Parathyroid adenoma (tissue), 2 donors: Measurements from ENCODE around the gene GRIK2.
"Not testable (repeated sequence)": the region's sequence is repeated elsewhere in the genome, so short reads cannot be mapped to it uniquely, and the experiment has no call there.

ENCODE experiments used
- H2AFZ ChIP-seq: fragments of 300-600 bp; sonication (generic); one replicate; pipeline ENCODE4 v1.7.0; 2017; ENCODE audit warnings: antibody characterized with exemption, mild to moderate bottlenecking
- H3K27ac ChIP-seq: fragments of 300-600 bp; sonication (generic); one replicate; pipeline ENCODE4 v1.7.0; 2017
- H3K27me3 ChIP-seq: fragments of 300-600 bp; sonication (generic); one replicate; pipeline ENCODE4 v1.7.0; 2017; ENCODE audit warnings: low read length; ENCODE audit not compliant: control insufficient read depth, insufficient read depth
- H3K36me3 ChIP-seq: fragments of 300-600 bp; sonication (generic); one replicate; pipeline ENCODE4 v1.7.0; 2017; ENCODE audit warnings: low read length; ENCODE audit not compliant: control insufficient read depth, insufficient read depth
- H3K4me1 ChIP-seq: fragments of 300-600 bp; sonication (generic); one replicate; pipeline ENCODE4 v1.7.0; 2017; ENCODE audit warnings: control low read depth
- H3K4me2 ChIP-seq: fragments of 300-600 bp; sonication (generic); one replicate; pipeline ENCODE4 v1.7.0; 2017; ENCODE audit warnings: low read length
- H3K4me3 ChIP-seq: fragments of 300-600 bp; sonication (generic); one replicate; pipeline ENCODE4 v1.7.0; 2017; ENCODE audit warnings: low read depth, low read length
- H3K79me2 ChIP-seq: fragments of 300-600 bp; sonication (generic); one replicate; pipeline ENCODE4 v1.7.0; 2017; ENCODE audit warnings: control low read depth
- H3K9ac ChIP-seq: fragments of 300-600 bp; sonication (generic); one replicate; pipeline ENCODE4 v1.7.0; 2017; ENCODE audit warnings: mild to moderate bottlenecking
- H3K9me3 ChIP-seq: fragments of 300-600 bp; sonication (generic); one replicate; pipeline ENCODE4 v1.7.0; 2017; ENCODE audit warnings: low read length; ENCODE audit not compliant: control insufficient read depth
- TF ChIP-seq, protein P1 (sequence below): fragments of 300-600 bp; sonication (generic); IDR thresholded peaks from one replicate; pipeline ENCODE4 v1.7.0; 2017; ENCODE audit warnings: antibody characterized with exemption, mild to moderate bottlenecking
- donor health status: primary hyperparathyroidism.

Gene GRIK2

DNA sequence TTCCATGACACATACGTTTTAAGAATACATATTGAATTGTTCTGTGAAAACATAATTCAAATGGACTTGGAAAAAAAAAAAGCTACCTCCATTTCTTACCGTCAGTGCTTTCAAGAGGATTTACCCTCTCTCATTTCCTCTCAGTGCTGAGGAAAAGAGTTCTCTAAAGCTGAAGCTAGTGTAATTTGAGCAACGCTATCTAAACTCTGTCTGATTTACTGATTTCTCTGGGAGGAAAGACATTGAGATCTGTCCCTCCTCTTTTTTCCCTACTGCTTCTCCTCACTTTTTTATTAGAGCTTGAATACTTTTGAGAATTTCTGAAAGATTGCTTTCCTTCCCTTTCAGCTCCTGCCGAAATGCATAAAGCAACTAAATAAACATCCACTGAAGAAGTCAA is 41.2 kb upstream of the GRIK2 start:
- no peak overlapping the region for H2AFZ ChIP-seq
- H3K9ac ChIP-seq, result no peak overlapping the region

DNA sequence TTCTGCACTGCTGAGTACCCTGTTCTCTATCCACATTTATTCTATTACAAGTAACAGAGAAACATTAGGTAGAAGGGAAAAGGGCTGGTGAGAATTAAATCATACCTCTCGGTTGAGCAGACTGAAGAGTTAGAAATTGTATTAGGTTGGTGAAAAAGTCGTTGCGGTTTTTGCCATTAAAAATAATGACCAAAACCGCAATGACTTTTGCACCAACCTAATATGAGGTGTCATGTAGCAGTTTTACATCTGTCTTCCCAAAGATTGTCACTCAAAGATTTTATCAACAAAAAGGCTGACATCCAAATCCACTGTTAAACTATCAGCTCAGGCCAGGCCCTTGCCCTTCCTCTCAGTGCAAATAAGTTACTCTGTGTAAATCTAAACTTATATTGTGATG is 28.3 kb upstream of the GRIK2 start:
- no peak overlapping the region for H2AFZ ChIP-seq
- no peak overlapping the region for H3K27ac ChIP-seq
- no peaks in the 10 kb centered on the region for H3K4me1 ChIP-seq
- H3K27me3 ChIP-seq, result no peaks in the 10 kb centered on the region
- H3K9me3 ChIP-seq, result no peaks in the 10 kb centered on the region
- no peak overlapping the region for H3K4me2 ChIP-seq
- H3K9ac ChIP-seq, result no peak overlapping the region
- no peaks in the 10 kb centered on the region for H3K79me2 ChIP-seq
- H3K36me3 ChIP-seq, result no peaks in the 10 kb centered on the region
- H3K4me3 ChIP-seq, result no peak overlapping the region
- TF ChIP-seq, protein P1, sequence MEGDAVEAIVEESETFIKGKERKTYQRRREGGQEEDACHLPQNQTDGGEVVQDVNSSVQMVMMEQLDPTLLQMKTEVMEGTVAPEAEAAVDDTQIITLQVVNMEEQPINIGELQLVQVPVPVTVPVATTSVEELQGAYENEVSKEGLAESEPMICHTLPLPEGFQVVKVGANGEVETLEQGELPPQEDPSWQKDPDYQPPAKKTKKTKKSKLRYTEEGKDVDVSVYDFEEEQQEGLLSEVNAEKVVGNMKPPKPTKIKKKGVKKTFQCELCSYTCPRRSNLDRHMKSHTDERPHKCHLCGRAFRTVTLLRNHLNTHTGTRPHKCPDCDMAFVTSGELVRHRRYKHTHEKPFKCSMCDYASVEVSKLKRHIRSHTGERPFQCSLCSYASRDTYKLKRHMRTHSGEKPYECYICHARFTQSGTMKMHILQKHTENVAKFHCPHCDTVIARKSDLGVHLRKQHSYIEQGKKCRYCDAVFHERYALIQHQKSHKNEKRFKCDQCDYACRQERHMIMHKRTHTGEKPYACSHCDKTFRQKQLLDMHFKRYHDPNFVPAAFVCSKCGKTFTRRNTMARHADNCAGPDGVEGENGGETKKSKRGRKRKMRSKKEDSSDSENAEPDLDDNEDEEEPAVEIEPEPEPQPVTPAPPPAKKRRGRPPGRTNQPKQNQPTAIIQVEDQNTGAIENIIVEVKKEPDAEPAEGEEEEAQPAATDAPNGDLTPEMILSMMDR, result no peak

More for the DNA sequence above, 41.2 kb upstream of the GRIK2 start:
- no peaks in the 10 kb centered on the region for H3K9me3 ChIP-seq
- H3K4me2 ChIP-seq, result no peak overlapping the region
- no peaks in the 10 kb centered on the region for H3K79me2 ChIP-seq
- no peak overlapping the region for H3K27ac ChIP-seq
- H3K27me3 ChIP-seq, result no peaks in the 10 kb centered on the region
- no peaks in the 10 kb centered on the region for H3K4me1 ChIP-seq
- TF ChIP-seq, protein P1, result no peak
- H3K4me3 ChIP-seq, result no peak overlapping the region
- H3K36me3 ChIP-seq, result no peaks in the 10 kb centered on the region

- TF ChIP-seq, protein P1, result no peak
- Histone ChIP-seq H2AFZ (no peak overlapping the region), H3K4me3 (no peak overlapping the region), H3K27ac (no peak overlapping the region), H3K9me3 (no peaks in the 10 kb centered on the region), H3K4me1 (no peaks in the 10 kb centered on the region), H3K79me2 (no peaks in the 10 kb centered on the region), H3K27me3 (no peaks in the 10 kb centered on the region), H3K36me3 (no peaks in the 10 kb centered on the region), H3K4me2 (no peak overlapping the region), H3K9ac (no peak overlapping the region)
Observed at GRCh38 chr6:101379926-101380325, 13.6 kb upstream of the GRIK2 start.

DNA sequence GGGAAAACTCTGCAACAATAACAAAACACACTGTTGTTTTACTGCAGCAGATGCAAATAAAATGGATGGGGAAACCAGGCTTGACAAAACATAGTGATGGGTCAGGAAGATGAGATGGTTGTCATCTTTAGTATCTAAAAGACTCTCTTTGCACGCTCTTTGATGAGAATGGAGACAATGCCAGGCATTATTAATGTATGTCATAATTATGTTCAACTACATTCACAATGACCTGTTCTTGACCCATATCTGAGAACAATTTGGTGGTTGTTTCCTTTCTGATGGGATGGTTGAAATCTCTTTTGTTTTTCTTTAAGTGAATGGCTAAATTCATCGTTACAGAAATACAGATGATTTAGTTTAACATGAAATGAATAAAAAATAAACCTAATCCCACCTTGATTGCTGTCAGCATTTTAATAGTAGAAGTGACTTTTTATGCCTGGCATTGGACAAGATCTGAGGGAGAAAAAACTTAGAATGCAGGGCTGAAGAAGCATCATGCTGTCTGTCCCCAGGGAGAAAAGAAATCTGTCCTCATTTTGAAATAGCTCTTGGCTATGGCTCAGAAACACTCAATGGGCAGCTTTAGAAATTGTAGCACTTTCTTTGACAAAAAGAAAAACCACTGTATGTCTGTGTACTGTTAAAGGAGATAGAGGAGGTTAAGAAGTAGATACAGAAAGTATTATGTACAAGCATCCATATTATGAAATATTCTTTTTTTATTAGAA is 12.4 kb upstream of the GRIK2 start:
- Histone ChIP-seq H2AFZ (no peak overlapping the region), H3K9ac (no peak overlapping the region), H3K36me3 (no peaks in the 10 kb centered on the region), H3K4me3 (no peak overlapping the region), H3K9me3 (no peaks in the 10 kb centered on the region), H3K27me3 (no peaks in the 10 kb centered on the region), H3K27ac (no peak overlapping the region), H3K79me2 (no peaks in the 10 kb centered on the region), H3K4me2 (no peak overlapping the region), H3K4me1 (no peaks in the 10 kb centered on the region)
- TF ChIP-seq, protein P1, result no peak

DNA sequence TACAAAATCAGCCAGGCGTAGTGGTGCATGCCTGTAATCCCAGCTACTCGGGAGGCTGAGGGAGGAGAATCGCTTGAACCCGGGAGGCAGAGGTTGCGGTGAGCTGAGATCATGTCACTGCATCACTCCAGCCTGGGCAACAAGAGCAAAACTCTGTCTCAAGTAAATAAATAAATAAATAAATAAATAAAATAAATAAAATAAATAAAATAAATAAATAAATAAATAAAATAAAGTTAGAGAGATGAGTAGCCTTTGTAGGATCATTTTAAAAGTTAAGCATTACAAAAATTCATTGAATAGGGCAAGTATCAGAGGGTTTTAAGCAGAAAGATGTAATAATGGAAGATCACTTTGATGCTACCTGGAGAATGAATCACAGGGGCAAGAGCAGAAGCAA is 9.8 kb upstream of the GRIK2 start:
- not testable (repeated sequence) for H3K27ac ChIP-seq, H3K4me3 ChIP-seq, H3K36me3 ChIP-seq, H3K4me1 ChIP-seq, H3K79me2 ChIP-seq, H2AFZ ChIP-seq, H3K9me3 ChIP-seq, H3K9ac ChIP-seq, H3K27me3 ChIP-seq, H3K4me2 ChIP-seq
